Measurements from ENCODE around the gene ZFYVE28.

DNA sequence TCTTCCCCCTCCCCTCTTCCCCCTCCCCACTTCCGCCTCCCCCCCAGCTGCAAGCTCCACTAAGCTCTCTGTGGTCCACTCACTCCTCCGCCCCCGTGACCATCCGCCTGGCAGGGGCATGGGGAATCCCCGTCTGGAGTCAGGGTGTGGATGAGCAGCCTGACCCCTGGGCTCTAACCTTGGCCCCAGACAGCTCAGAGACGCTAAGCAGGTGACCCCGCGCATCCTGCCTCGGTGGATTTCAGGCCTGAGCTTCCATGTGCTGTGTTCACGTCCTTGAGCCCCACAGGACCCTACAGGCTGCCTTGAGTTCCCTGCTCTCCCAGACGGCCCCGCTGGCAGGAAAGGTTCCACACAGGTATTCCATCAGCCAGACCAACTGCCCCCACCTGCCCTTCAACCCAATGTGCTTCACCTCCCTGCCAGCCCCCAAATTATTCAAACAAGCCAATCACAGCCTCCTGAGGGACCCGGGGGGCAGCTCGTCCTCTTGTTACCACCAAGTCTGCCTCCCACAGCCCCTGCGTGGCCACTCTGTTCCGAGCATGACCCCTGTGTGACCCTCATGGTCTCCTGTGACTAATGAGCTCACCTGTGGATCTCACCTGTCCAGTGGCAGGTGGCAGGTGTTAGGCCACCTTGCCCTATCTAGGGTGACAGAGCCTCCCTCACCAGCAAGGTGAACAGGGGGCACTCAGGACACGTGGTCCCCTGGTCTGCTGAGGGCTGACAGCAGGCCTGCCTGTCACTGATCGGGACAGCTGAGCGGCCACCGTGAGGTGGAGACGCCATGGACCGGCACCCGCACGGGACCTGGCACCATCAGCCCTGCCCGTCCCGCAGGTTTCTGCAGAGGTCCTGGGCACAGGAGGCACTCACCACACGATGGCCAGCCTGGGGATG, 83.4 kb downstream of the ZFYVE28 start:
- TF ChIP-seq CTCF (IDR thresholded peaks at IDR 0.05 in 2 of 3, conservative IDR thresholded peaks at IDR 0.05 in 1 of 3; ENCODE audit: borderline replicate concordance in 1 of 3, insufficient read depth in 1 of 3, low read depth in 2 of 3, low read length in 2 of 3) (no peak), EZH2 (IDR thresholded peaks at IDR 0.05) (no peak), TCF7L2 (IDR thresholded peaks at IDR 0.05; ENCODE audit: borderline replicate concordance, extremely low read depth, insufficient read depth, insufficient read length) (no peak), POLR2A (IDR thresholded peaks at IDR 0.05; ENCODE audit: borderline replicate concordance, extremely low read depth, insufficient read depth, insufficient read length) (no peak), ZBTB33 (IDR thresholded peaks at IDR 0.05; ENCODE audit: extremely low read depth, insufficient replicate concordance, low read length) (no peak), RAD21 (IDR thresholded peaks at IDR 0.05; ENCODE audit: low read depth) (no peak), EGR1 (IDR thresholded peaks at IDR 0.05; ENCODE audit: low read depth) (no peak), SP1 (IDR thresholded peaks at IDR 0.05; ENCODE audit: low read depth) (no peak), POLR2AphosphoS5 (IDR thresholded peaks at IDR 0.05; ENCODE audit: low read depth, low read length) (no peak), EZH2phosphoT487 (IDR thresholded peaks at IDR 0.05; ENCODE audit: borderline replicate concordance) (no peak), ATF3 (IDR thresholded peaks at IDR 0.05) (no peak)
- TF ChIP-seq, protein P1, sequence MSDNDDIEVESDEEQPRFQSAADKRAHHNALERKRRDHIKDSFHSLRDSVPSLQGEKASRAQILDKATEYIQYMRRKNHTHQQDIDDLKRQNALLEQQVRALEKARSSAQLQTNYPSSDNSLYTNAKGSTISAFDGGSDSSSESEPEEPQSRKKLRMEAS (IDR thresholded peaks at IDR 0.05): no peak

All from HCT116 (cell line).